C1 segment of cervical spinal cord (tissue), 14 donors: ENCODE data around the gene ZSCAN22.

Source experiments
- DNase-seq, 14 donors: peaks; one replicate each; lab custom pipeline; 2025; lab: John Stamatoyannopoulos, UW

Gene ZSCAN22

GRCh38 chr19:58326914-58327726 is at the start of gene ZSCAN22:
Gene ZSCAN22 (plus strand): TSS chr19:58326994. CDS start chr19:58334803, 7,809 bp downstream.
- peak; percentile 79 to 99 (median 97) for DNase-seq

GRCh38 chr19:58277197-58277596 is 49.6 kb upstream of the ZSCAN22 start:
- no peak for DNase-seq

- DNase-seq: no peak
Observed at GRCh38 chr19:58277748-58278540, 48.9 kb upstream of the ZSCAN22 start.

GRCh38 chr19:58278541-58279041 is 48.2 kb upstream of the ZSCAN22 start, which contains the start of gene ZNF8:
Gene ZNF8 (plus strand): TSS chr19:58278955. CDS start chr19:58279082, 127 bp downstream.
- peak; percentile 79 to 98 (median 95) for DNase-seq

GRCh38 chr19:58279042-58279924 is 47.5 kb upstream of the ZSCAN22 start:
- peak in 12 of 14 donors; percentile 27 to 87 (median 64) for DNase-seq

GRCh38 chr19:58279925-58280316 is 46.9 kb upstream of the ZSCAN22 start:
- DNase-seq: no peak

GRCh38 chr19:58284199-58284598 is 42.6 kb upstream of the ZSCAN22 start:
- DNase-seq: no peak

GRCh38 chr19:58291943-58292342 is 34.9 kb upstream of the ZSCAN22 start:
- DNase-seq: no peak

GRCh38 chr19:58294743-58295374 is 31.9 kb upstream of the ZSCAN22 start:
- DNase-seq: no peak

- no peak for DNase-seq
Observed at GRCh38 chr19:58296104-58296503, 30.7 kb upstream of the ZSCAN22 start.

- DNase-seq: no peak
Observed at GRCh38 chr19:58300620-58301019, 26.2 kb upstream of the ZSCAN22 start.

GRCh38 chr19:58304255-58304654 is 22.5 kb upstream of the ZSCAN22 start:
- no peak for DNase-seq

GRCh38 chr19:58304748-58305064 is 22.1 kb upstream of the ZSCAN22 start:
- DNase-seq: no peak

- peak; percentile 56 to 97 (median 92) for DNase-seq
Observed at GRCh38 chr19:58305065-58305931, 21.5 kb upstream of the ZSCAN22 start, which contains the start of gene ERVK3-1. Gene ERVK3-1 (plus strand): TSS chr19:58305377. CDS start chr19:58312169, 6,792 bp downstream.

GRCh38 chr19:58305932-58306323 is 20.9 kb upstream of the ZSCAN22 start:
- DNase-seq: no peak

- DNase-seq: no peak
Observed at GRCh38 chr19:58307736-58308135, 19.1 kb upstream of the ZSCAN22 start.

GRCh38 chr19:58310685-58311084 is 16.1 kb upstream of the ZSCAN22 start:
- DNase-seq: peak in 2 of 14 donors; percentile 0 to 21

GRCh38 chr19:58311345-58311865 is 15.4 kb upstream of the ZSCAN22 start:
- DNase-seq: no peak

- DNase-seq: no peak
Observed at GRCh38 chr19:58315580-58315979, 11.2 kb upstream of the ZSCAN22 start.
